Measurements from ENCODE around the gene IL37. TPM values are rescaled to one million over a fixed set of nuclear protein-coding genes. Genes with fewer than 3 reads are reported as not detected.

The IL37 gene
- total and polyA plus RNA-seq, 2 experiments from 2014 or later = not detected

DNA sequence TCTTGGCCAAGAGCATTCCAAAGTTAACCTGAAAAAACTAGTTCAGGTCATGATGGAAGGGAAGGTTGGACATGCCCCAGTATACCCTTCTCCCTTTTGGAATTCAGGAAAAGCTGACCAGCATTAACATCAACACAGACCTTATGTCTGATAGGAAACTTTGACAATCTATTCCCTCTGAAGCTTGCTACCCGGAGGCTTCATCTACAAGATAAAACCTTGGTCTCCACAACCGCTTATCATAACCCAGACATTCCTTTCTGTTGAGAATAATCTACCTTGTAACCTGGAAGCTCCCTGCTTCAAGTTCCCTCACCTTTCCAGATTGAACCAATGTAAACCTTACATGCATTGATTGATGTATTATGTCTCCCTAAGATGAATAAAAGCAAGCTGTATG, 24.7 kb upstream of the IL37 start (continued):
- TF ChIP-seq, protein P1, sequence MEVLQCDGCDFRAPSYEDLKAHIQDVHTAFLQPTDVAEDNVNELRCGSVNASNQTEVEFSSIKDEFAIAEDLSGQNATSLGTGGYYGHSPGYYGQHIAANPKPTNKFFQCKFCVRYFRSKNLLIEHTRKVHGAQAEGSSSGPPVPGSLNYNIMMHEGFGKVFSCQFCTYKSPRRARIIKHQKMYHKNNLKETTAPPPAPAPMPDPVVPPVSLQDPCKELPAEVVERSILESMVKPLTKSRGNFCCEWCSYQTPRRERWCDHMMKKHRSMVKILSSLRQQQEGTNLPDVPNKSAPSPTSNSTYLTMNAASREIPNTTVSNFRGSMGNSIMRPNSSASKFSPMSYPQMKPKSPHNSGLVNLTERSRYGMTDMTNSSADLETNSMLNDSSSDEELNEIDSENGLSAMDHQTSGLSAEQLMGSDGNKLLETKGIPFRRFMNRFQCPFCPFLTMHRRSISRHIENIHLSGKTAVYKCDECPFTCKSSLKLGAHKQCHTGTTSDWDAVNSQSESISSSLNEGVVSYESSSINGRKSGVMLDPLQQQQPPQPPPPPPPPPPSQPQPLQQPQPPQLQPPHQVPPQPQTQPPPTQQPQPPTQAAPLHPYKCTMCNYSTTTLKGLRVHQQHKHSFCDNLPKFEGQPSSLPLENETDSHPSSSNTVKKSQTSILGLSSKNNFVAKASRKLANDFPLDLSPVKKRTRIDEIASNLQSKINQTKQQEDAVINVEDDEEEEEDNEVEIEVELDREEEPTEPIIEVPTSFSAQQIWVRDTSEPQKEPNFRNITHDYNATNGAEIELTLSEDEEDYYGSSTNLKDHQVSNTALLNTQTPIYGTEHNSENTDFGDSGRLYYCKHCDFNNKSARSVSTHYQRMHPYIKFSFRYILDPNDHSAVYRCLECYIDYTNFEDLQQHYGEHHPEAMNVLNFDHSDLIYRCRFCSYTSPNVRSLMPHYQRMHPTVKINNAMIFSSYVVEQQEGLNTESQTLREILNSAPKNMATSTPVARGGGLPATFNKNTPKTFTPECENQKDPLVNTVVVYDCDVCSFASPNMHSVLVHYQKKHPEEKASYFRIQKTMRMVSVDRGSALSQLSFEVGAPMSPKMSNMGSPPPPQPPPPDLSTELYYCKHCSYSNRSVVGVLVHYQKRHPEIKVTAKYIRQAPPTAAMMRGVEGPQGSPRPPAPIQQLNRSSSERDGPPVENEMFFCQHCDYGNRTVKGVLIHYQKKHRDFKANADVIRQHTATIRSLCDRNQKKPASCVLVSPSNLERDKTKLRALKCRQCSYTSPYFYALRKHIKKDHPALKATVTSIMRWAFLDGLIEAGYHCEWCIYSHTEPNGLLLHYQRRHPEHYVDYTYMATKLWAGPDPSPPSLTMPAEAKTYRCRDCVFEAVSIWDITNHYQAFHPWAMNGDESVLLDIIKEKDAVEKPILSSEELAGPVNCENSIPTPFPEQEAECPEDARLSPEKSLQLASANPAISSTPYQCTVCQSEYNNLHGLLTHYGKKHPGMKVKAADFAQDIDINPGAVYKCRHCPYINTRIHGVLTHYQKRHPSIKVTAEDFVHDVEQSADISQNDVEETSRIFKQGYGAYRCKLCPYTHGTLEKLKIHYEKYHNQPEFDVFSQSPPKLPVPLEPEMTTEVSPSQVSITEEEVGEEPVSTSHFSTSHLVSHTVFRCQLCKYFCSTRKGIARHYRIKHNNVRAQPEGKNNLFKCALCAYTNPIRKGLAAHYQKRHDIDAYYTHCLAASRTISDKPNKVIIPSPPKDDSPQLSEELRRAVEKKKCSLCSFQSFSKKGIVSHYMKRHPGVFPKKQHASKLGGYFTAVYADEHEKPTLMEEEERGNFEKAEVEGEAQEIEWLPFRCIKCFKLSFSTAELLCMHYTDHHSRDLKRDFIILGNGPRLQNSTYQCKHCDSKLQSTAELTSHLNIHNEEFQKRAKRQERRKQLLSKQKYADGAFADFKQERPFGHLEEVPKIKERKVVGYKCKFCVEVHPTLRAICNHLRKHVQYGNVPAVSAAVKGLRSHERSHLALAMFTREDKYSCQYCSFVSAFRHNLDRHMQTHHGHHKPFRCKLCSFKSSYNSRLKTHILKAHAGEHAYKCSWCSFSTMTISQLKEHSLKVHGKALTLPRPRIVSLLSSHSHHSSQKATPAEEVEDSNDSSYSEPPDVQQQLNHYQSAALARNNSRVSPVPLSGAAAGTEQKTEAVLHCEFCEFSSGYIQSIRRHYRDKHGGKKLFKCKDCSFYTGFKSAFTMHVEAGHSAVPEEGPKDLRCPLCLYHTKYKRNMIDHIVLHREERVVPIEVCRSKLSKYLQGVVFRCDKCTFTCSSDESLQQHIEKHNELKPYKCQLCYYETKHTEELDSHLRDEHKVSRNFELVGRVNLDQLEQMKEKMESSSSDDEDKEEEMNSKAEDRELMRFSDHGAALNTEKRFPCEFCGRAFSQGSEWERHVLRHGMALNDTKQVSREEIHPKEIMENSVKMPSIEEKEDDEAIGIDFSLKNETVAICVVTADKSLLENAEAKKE (CRISPR knock-in tag; IDR thresholded peaks at IDR 0.05) = no peak
- TF ChIP-seq POLR2AphosphoS5 (IDR thresholded peaks at IDR 0.05; ENCODE audit: low read depth) (no peak), NANOG (IDR thresholded peaks at IDR 0.05; ENCODE audit: borderline replicate concordance) (no peak), CREB1 (CRISPR knock-in tag; IDR thresholded peaks at IDR 0.05; ENCODE audit: low read depth) (no peak)

DNA sequence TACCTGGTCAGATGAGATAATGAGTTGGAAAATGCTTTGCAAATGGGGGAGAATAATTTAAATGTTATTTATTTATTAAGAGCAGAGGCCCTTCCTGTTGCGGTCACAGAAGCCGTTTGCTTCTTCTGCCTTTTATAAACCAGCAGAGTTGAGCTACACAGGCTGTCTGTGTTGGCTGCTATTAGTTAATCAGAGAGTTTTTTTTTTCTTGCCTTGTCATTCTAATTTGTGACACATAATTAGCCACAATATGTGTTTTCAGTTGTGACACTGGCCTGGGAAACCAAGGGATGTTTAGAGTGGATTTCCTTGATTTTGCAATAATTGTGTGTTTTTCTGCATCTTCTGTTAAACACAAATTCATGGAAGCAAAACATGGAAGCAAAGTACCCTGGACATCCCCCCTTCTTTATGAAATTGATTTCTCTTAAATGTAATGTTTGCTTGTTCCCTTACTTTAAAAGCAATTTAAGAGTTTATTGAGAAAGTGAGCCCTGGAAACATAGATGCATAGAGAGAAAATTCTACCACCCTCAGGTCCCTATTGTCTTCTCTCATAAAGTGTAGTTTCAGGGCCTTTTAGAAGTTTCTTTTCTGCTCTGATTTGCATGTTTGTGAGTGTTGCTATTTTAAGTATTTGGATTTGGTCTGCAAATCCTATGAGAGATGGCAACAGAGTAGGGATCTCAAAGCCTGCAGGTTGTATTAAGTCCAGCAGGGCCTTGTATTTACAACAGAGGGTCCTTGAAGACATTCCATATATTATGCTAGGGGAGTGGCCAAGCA, 22.8 kb upstream of the IL37 start:
- Histone ChIP-seq H3K79me2 (replicated peaks; ENCODE audit: insufficient read depth) (no peaks in the 10 kb centered on the region), H3K27me3 (ENCODE audit: insufficient read depth) (no peaks in the 10 kb centered on the region), H4K20me1 (replicated peaks; ENCODE audit: insufficient read depth) (no peaks in the 10 kb centered on the region), H3K27ac (ENCODE audit: low read depth) (no peak overlapping the region), H2AFZ (peak overlapping the region; percentile 59; the same call in 1 of the 2 replicates), H3F3A (replicated peaks; ENCODE audit: low read depth) (no peaks in the 10 kb centered on the region), H3K9me2 (ENCODE audit: insufficient read depth) (no peaks in the 10 kb centered on the region), H3K4me3 (no peak overlapping the region), H3K4me1 (ENCODE audit: insufficient read depth) (no peaks in the 10 kb centered on the region), H3K36me3 (ENCODE audit: insufficient read depth) (no peaks in the 10 kb centered on the region), H3K4me2 (no peak overlapping the region)
- ATAC-seq (no peak), DNase-seq (ENCODE audit: low spot score) (no peak)
- peaks cover 4% of the 10 kb centered on the region; the same call in 2 of the 3 replicates for H3K4me1 Mint-ChIP-seq
- H3K36me3 Mint-ChIP-seq (ENCODE audit: low read depth) = no peaks in the 10 kb centered on the region
- no peak overlapping the region for H3K4me3 Mint-ChIP-seq
- H3K9me3 Mint-ChIP-seq = no peaks in the 10 kb centered on the region
- peaks cover 2% of the 10 kb centered on the region for H3K27me3 Mint-ChIP-seq (ENCODE audit: insufficient read depth, low read depth, poor library complexity)
- H3K27ac Mint-ChIP-seq = no peak overlapping the region
- TF ChIP-seq POLR2AphosphoS5 (IDR thresholded peaks at IDR 0.05; ENCODE audit: low read depth) (no peak), EZH2 (IDR thresholded peaks at IDR 0.05; ENCODE audit: low read depth, unreplicated experiment) (no peak), ZNF331 (CRISPR knock-in tag; IDR thresholded peaks at IDR 0.05; ENCODE audit: low read depth) (no peak)
- TF ChIP-seq, protein P2, sequence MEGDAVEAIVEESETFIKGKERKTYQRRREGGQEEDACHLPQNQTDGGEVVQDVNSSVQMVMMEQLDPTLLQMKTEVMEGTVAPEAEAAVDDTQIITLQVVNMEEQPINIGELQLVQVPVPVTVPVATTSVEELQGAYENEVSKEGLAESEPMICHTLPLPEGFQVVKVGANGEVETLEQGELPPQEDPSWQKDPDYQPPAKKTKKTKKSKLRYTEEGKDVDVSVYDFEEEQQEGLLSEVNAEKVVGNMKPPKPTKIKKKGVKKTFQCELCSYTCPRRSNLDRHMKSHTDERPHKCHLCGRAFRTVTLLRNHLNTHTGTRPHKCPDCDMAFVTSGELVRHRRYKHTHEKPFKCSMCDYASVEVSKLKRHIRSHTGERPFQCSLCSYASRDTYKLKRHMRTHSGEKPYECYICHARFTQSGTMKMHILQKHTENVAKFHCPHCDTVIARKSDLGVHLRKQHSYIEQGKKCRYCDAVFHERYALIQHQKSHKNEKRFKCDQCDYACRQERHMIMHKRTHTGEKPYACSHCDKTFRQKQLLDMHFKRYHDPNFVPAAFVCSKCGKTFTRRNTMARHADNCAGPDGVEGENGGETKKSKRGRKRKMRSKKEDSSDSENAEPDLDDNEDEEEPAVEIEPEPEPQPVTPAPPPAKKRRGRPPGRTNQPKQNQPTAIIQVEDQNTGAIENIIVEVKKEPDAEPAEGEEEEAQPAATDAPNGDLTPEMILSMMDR (conservative IDR thresholded peaks at IDR 0.05; ENCODE audit: low read depth in 2 of 2) = no peak
